Stimulated activated CD4-positive, alpha-beta T cell treated with anti-CD3 and anti-CD28 coated beads, TNF-alpha, amount 100 ng/mL, for 4 hours (primary cell): Measurements from ENCODE around the gene OR13J1.
A peak's percentile ranks its signal among the peaks of the same experiment; 100 is the strongest.
"Not testable (repeated sequence)": the region's sequence is repeated elsewhere in the genome, so short reads cannot be mapped to it uniquely, and the experiment has no call there.

Experiments used
- DNase-seq, 3 experiments: peaks; one replicate each; pipeline ENCODE4 v3.0.0-alpha.2; 2020; ENCODE audit warnings: low read depth in 3 of 3

OR13J1 gene

GRCh38 chr9:35904338-35904737 lies 34.1 kb upstream of the OR13J1 start:
- DNase-seq = no peak

DNA sequence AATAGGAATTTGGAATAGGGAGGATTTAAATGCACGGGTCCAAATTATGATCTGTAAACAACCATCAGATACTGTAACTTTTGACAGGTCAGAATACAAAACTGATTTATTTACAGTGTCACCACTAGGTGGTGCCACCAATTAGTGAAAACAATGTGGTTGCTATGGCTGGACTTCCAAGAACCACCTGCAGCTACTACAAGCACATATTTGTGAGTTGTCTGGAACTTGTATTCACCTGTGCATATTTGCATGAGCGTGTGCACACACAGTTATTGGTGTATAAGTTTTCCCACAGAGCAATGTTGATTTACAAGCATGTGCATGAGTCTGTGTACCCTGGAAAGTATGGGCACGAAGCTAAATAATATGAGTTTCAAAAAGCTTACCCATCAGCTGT lies 32.8 kb upstream of the OR13J1 start:
- peak in 1 of 3 experiments; percentile 20 for DNase-seq

DNA sequence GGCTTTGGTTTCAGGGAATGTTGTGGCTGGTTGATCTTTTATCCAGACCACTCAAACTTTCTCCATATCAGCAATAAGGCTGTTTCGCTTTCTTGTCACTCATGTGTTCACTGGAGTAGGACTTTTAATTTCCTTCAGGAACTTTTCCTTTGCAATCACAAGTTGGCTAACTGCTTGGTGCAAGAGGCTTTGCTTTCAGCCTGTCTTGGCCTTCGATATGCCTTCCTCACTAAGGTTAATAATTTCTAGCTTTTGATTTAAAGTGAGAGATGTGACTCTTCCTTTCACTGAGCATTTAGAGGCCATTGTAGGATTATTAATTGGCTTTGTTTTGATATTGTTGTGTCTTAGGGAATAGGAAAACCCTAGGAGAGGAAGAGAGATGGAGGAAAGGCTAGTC lies 28.8 kb upstream of the OR13J1 start:
- DNase-seq = no peak

GRCh38 chr9:35898337-35898736 lies 28.1 kb upstream of the OR13J1 start:
- no peak for DNase-seq

DNA sequence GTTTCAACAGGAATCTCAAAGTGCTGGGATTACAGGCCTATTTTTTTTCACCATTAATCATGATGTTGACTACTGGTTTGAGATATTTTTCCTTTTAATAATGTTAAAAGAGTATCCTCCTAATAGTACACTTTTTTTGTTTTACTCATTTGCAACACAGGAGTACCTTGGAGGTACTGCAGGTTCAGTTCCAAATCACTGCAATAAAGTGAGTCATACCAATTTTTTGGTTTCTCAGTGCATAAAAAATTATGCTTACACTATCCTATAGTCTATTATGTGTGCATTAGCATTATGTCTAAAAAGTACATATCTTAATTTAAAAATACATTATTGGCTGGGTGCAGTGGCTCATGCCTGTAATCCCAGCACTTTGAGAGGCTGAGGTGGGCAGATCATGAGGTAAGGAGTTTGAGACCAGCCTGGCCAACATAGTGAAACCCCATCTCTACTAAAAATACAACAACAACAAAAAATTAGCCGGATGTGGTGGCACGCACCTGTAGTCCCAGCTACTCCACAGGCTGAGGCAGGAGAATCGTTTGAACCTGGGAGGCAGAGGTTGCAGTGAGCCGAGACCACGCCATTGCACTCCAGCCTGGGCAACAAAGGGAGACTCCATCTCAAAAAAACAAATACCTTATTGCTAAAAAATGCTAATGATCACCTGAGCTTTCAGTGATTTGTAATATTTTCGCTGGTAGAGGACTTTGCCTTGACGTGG lies 27.3 kb upstream of the OR13J1 start:
- DNase-seq = not testable (repeated sequence)

GRCh38 chr9:35896570-35896969 lies 26.4 kb upstream of the OR13J1 start:
- DNase-seq = no peak

- DNase-seq = no peak
Observed at GRCh38 chr9:35892051-35892450, 21.9 kb upstream of the OR13J1 start.

- DNase-seq = no peak
Observed at GRCh38 chr9:35891646-35892045, 21.4 kb upstream of the OR13J1 start.

- DNase-seq = not testable (repeated sequence)
Observed at GRCh38 chr9:35884908-35885307, 14.7 kb upstream of the OR13J1 start.

DNA sequence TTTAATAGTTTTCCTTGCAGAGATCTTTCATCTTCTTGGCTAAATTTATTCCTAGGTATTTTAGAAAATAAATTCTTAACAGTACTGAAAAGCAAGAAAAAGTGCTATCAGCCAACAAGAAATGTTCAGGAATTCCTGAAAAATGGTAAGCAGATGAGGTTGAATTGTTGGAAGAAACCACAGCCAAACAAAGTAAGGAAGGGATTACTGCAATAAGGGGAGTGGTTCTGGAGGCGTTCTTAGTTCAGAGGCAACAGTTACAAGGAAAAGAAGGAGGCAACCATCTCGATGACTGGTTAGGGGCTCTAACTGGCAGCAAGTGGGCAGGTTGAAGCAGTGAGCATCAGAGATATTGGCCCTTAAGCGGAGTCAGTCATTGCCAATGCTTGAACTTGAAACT lies 12.8 kb upstream of the OR13J1 start:
- no peak for DNase-seq

GRCh38 chr9:35882263-35882848 lies 12.2 kb upstream of the OR13J1 start:
- peak; percentile 55 to 76 (median 75) for DNase-seq

DNA sequence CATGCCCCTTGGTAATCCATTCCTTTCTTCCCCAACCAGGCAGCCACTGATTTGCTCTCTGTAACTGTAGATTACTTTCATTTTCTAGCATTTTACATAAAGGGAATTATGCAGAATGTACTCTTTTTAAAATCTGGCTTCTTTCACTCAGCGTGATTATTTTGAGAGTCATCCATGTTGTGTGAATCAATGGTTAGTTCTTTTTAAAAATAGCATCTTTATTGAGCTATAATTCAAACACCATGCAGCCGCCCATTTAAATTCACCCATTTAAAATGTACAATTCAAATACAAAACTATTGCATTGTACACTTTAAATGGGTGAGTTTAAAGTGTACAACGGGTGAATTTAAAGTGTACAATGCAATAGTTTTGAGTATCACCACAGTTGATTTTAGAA lies 2.3 kb upstream of the OR13J1 start:
- no peak for DNase-seq

GRCh38 chr9:35871545-35871944 lies 1.3 kb upstream of the OR13J1 start:
- no peak for DNase-seq

DNA sequence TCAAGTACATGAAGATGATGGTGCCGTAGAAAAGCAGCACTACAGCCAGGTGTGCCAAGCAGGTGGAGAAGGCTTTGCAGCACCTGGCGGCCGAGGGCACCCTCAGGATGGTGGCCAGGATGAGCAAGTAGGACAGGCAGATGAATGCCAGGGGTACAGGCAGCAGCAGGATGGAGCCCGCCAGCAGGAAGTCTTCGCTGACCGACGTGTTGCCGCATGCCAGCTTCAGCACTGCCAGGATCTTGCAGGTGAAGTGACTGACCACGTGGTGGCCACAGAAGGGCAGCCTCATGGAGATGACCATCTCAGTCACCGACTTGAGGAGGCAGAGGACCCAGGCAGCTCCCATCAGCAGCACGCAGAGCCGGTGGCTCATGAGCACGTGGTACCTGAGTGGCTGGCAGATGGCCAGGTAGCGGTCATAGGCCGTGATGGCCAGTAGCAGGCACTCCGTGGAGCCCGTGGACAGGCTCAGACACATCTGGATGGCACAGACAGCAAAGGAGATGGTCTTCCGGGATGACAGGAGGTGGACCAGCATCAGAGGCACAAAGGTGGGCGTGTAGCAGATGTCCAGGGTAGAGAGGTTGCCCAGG lies 482 bp downstream of the OR13J1 start:
- DNase-seq = no peak

DNA sequence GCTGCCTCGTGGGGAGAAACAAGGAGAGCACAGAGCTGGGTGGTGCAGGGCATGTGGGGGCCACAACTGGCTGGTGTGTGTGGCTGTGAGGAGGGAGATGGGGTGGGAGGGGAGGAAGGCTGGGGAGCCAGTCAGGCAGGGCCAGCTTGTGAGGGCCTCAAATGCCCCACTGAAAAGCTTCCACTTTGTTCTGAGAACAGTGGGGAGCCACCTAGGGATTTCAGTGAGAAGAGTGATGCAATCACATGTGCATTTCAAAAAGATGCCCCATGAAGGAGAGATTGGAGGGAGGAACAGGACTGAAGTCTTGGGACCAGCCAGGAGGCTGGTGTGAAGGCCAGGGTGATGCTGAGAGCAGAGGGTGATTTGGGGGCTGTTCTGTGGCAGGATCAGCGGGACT lies 1.3 kb downstream of the OR13J1 start:
- DNase-seq = no peak

DNA sequence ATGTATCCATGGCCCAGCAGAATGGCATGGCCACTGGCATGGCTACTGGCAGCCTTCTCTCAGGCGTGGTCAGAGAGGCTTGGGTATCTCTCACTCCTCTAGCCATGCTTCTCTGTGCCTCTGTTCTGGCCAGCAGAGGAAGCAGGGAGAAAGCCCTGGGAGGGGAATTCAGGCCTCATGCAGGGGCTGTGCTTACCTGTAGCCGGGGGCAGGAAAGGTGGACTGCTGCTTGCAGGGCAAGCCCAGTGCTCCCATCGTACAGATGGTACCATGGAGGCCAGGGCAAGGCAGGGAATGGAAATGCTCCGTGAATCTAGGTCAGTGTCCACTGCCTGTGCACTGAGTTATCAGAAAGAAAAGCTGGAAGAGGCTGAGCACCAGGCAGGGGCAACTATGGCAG lies 2.7 kb downstream of the OR13J1 start:
- DNase-seq = no peak

- DNase-seq = no peak
Observed at GRCh38 chr9:35864695-35865255, 5.4 kb downstream of the OR13J1 start.

GRCh38 chr9:35863583-35863982 lies 6.6 kb downstream of the OR13J1 start:
- no peak for DNase-seq

DNA sequence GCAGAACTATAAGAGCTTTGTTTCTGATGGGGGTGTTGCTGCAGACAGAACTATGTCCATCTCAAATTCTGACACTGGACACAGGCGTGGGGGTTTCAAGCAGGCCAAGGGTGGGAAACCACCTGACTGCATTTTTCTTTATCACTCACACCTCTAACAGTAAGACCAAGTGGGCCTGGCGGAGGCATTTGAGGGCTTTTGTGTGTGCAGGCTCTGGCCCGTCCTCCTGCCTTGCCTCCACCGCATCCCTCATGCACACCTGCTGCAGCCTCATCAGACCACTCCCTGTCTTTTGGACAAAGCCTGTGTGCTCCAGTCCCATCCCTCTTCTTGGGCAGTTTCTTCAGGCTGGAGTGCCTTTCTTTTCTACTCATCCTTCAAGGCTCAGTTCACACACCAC lies 7.9 kb downstream of the OR13J1 start:
- no peak for DNase-seq

DNA sequence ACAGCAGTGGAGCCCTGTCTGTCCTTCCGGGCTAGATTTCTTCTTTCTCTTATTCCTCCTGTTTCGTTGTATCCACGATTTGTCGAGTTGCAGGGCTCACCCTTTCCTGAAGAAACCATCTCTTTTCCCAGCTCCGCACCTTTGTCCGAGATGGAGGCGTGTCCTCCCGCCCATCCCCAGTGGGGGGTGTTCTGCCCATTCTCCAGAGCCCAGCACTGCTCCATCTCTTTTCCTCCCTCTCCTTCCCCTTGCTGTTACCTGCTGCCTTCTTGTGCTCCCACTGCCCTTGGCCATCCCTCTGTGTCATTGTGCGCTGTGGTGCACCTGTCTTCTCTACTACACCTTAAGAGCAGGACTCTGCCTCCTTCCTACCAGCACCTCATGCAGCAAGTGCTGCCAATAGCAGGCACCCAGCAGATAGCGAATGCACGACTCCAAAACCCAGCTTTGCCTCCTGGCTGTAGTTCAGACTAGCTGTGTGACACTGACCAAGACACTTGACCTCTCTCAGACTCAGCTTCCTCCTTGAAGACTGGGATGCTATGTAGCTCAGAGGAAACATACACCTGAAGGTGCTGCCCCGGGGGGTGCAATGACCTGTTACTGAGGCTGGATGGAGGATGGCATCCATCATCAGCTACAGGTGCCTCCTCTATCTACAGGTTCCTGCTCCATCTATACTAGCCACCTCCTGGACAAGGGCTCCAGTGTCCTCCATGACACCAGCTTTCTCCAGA lies 8.9 kb downstream of the OR13J1 start:
- no peak for DNase-seq

DNA sequence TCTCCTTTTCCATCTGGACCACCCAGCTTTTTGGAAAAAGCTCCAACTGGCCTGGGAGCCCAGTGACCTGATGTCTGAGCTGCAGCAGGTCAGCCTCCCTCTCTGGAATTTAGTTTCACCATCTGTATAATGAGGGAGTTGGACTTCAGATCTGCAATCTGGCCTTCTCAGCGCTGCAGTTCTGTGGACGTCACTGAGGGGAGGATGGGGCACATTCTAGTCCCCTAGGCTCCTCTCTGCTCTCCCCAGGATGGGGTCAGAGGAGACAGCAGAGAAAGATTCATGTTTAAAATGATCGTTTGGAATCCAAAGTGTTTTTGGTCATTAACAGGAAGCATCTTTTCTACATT lies 10.2 kb downstream of the OR13J1 start:
- no peak for DNase-seq

DNA sequence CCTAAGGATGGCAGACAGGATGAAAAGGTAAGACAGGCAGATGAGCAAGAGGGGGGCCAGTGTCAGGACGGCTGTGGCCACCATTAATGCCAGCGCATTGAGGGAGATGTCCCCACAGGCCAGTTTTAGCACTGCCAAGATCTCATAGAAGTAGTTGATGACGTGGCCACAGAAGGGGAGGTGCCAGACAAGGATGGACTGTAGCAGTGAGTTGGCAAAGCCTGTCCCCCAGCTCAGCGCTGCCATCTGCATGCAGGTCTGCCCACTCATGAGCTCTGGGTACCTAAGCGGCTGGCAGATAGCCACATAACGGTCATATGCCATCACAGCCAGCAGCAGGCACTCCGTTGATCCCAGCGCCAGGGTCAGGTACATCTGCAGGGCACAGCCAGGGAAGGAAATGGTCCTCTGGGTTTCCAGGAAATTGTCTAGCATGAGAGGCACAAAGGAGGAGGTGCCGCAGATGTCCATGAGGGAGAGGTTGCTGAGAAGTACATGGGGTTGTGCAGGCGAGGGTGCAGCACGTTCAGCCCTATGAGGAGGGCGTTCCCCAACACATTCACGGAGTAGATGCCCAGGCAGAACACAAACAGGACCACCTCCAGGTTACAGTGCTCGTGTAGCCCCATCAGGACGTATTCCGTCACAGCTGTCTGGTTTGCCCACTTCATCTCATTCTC lies 10.8 kb downstream of the OR13J1 start:
- no peak for DNase-seq
